ENCODE results near the gene TFAP2B.

GRCh38 chr6:50890579-50890978 is 71.9 kb downstream of the TFAP2B start:
- TF ChIP-seq GABPA (IDR thresholded peaks at IDR 0.05; ENCODE audit: low read depth) (no peak), POLR2AphosphoS5 (IDR thresholded peaks at IDR 0.05; ENCODE audit: low read depth) (no peak), SPI1 (IDR thresholded peaks at IDR 0.05; ENCODE audit: borderline replicate concordance, low read depth) (no peak)
- TF ChIP-seq, protein P1, sequence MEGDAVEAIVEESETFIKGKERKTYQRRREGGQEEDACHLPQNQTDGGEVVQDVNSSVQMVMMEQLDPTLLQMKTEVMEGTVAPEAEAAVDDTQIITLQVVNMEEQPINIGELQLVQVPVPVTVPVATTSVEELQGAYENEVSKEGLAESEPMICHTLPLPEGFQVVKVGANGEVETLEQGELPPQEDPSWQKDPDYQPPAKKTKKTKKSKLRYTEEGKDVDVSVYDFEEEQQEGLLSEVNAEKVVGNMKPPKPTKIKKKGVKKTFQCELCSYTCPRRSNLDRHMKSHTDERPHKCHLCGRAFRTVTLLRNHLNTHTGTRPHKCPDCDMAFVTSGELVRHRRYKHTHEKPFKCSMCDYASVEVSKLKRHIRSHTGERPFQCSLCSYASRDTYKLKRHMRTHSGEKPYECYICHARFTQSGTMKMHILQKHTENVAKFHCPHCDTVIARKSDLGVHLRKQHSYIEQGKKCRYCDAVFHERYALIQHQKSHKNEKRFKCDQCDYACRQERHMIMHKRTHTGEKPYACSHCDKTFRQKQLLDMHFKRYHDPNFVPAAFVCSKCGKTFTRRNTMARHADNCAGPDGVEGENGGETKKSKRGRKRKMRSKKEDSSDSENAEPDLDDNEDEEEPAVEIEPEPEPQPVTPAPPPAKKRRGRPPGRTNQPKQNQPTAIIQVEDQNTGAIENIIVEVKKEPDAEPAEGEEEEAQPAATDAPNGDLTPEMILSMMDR (IDR thresholded peaks at IDR 0.05; ENCODE audit: insufficient read depth, low read length), result no peak
